H1 (cell line): ENCODE measurements around the gene SCN3B. TPM values are rescaled to one million over a fixed set of nuclear protein-coding genes. Genes with fewer than 3 reads are reported as not detected.

Experiments
- CTCF ChIA-PET: fragments of 300-600 bp; sonication (Branson Sonifier 250); formaldehyde crosslinking; loops from one replicate; lab custom pipeline; 2021; ENCODE audit not compliant: partially characterized antibody; lab: Charles Lee
- POLR2A ChIA-PET: fragments of 300-600 bp; sonication (Branson Sonifier 250); formaldehyde crosslinking; loops from one replicate; lab custom pipeline; 2021; ENCODE audit warnings: inconsistent platforms; ENCODE audit not compliant: partially characterized antibody; lab: Charles Lee
- DNase-seq, 2 experiments: peaks; one replicate each; pipeline versions ENCODE4 v3.0.0 to v3.0.0-alpha.2; 2010 to 2022; ENCODE audit warnings: low spot score in 2 of 2, low read depth in 1 of 2, mixed read lengths in 1 of 2
- FAIRE-seq: peaks from 2 replicates; lab custom pipeline; 2011; peaks lifted over from hg19 to GRCh38; lab: Jason Lieb, UNC
- H2AFZ ChIP-seq: 2 replicates; pipeline ENCODE4 v1.8.1; 2012; ENCODE audit warnings: low read length, inconsistent platforms
- H2AK5ac ChIP-seq: 2 replicates; pipeline ENCODE4 v1.6.1; 2013; ENCODE audit warnings: low read depth, low read length
- H2BK120ac ChIP-seq: replicated peaks from 2 replicates; pipeline ENCODE3; 2013; ENCODE audit warnings: low read depth, low read length, inconsistent platforms
- H2BK12ac ChIP-seq: 2 replicates; pipeline ENCODE4 v1.6.1; 2013; ENCODE audit warnings: low read depth, low read length
- H2BK15ac ChIP-seq: 2 replicates; pipeline ENCODE4 v1.6.1; 2013; ENCODE audit warnings: low read length
- H2BK20ac ChIP-seq: 2 replicates; pipeline ENCODE4 v1.6.1; 2013; ENCODE audit warnings: low read length
- H2BK5ac ChIP-seq: 2 replicates; pipeline ENCODE4 v1.6.1; 2013; ENCODE audit warnings: low read depth, low read length
- H3K14ac ChIP-seq: 2 replicates; pipeline ENCODE4 v1.6.1; 2013; ENCODE audit warnings: inconsistent platforms; ENCODE audit not compliant: insufficient read length
- H3K18ac ChIP-seq: 2 replicates; pipeline ENCODE4 v1.6.1; 2013; ENCODE audit warnings: low read length; ENCODE audit errors: extremely low read depth
- H3K23ac ChIP-seq: 2 replicates; pipeline ENCODE4 v1.6.1; 2013; ENCODE audit warnings: inconsistent platforms; ENCODE audit not compliant: insufficient read length
- H3K23me2 ChIP-seq: 2 replicates; pipeline ENCODE4 v1.6.1; 2013; ENCODE audit warnings: low read depth, low read length
- H3K27ac ChIP-seq: 2 replicates; pipeline ENCODE4 v1.6.1; 2011; ENCODE audit warnings: low read depth, low read length, inconsistent platforms
- H3K27me3 ChIP-seq, 4 experiments: replicated peaks in 1 of 4; 1 replicate in 1 of 4; 2 replicates in 3 of 4; pipeline versions ENCODE4 v1.6.1 to v1.8.1; 2011 to 2013; ENCODE audit warnings: low read length in 3 of 4, mild to moderate bottlenecking in 3 of 4, inconsistent platforms in 2 of 4, mixed read lengths in 2 of 4, moderate library complexity in 1 of 4; ENCODE audit not compliant: control insufficient read depth in 3 of 4, insufficient read depth in 3 of 4; ENCODE audit errors: extremely low read depth in 1 of 4
- H3K36me3 ChIP-seq, 4 experiments: 2 replicates each; pipeline versions ENCODE4 v1.6.1 to v1.8.1; 2011 to 2013; ENCODE audit warnings: mild to moderate bottlenecking in 4 of 4, low read length in 3 of 4, moderate library complexity in 2 of 4, control low read depth in 1 of 4, inconsistent platforms in 1 of 4; ENCODE audit not compliant: insufficient read depth in 4 of 4, control insufficient read depth in 2 of 4
- H3K4ac ChIP-seq: replicated peaks from 2 replicates; pipeline ENCODE3; 2013; ENCODE audit warnings: low read length, low read depth, mixed read lengths, inconsistent platforms; ENCODE audit not compliant: insufficient read length
- H3K4me1 ChIP-seq, 4 experiments: replicated peaks in 1 of 4; 1 replicate in 1 of 4; 2 replicates in 3 of 4; pipeline versions ENCODE4 v1.6.1 to v1.8.1; 2011 to 2013; ENCODE audit warnings: low read length in 3 of 4, inconsistent platforms in 2 of 4, mixed read lengths in 1 of 4; ENCODE audit not compliant: insufficient read depth in 4 of 4, control insufficient read depth in 3 of 4
- H3K4me2 ChIP-seq, 2 experiments: 2 replicates each; pipeline versions ENCODE4 v1.6.1 to v1.8.1; 2011 to 2013; ENCODE audit warnings: low read depth in 2 of 2, low read length in 2 of 2, control low read depth in 1 of 2, inconsistent platforms in 1 of 2, mild to moderate bottlenecking in 1 of 2; ENCODE audit not compliant: insufficient read depth in 1 of 2
- H3K4me3 ChIP-seq, 4 experiments: fragments of 200-600, 300-600 bp in 1 of 4; sonication (generic), shearing (Covaris generic), sonication (Bioruptor Twin) in 1 of 4; 2 replicates each; pipeline versions ENCODE4 v1.5.1 to v1.8.1; 2011 to 2016; ENCODE audit warnings: low read length in 4 of 4, low read depth in 3 of 4, control low read depth in 2 of 4, inconsistent platforms in 2 of 4, mild to moderate bottlenecking in 2 of 4, mixed read lengths in 1 of 4, moderate library complexity in 1 of 4; ENCODE audit not compliant: insufficient read depth in 2 of 4; ENCODE audit errors: extremely low read depth in 1 of 4
- H3K56ac ChIP-seq: replicated peaks from 2 replicates; pipeline ENCODE3; 2013; ENCODE audit warnings: low read depth, mild to moderate bottlenecking, mixed read lengths, low read length, inconsistent platforms; ENCODE audit not compliant: insufficient read length
- H3K79me1 ChIP-seq: 2 replicates; pipeline ENCODE4 v1.6.1; 2013; ENCODE audit warnings: low read depth, low read length, control low read depth
- H3K79me2 ChIP-seq, 2 experiments: 2 replicates each; pipeline versions ENCODE4 v1.6.1 to v1.8.1; 2012 to 2013; ENCODE audit warnings: low read length in 2 of 2, mild to moderate bottlenecking in 2 of 2, inconsistent platforms in 1 of 2; ENCODE audit not compliant: insufficient read depth in 2 of 2, control insufficient read depth in 1 of 2
- H3K9ac ChIP-seq, 4 experiments: replicated peaks in 1 of 4; 1 replicate in 1 of 4; 2 replicates in 3 of 4; pipeline versions ENCODE4 v1.6.1 to v1.8.1; 2011 to 2013; ENCODE audit warnings: low read depth in 3 of 4, low read length in 3 of 4, control low read depth in 2 of 4, mild to moderate bottlenecking in 2 of 4, moderate library complexity in 2 of 4, inconsistent platforms in 1 of 4; ENCODE audit errors: extremely low read depth in 1 of 4
- H3K9me3 ChIP-seq, 2 experiments: 2 replicates each; pipeline versions ENCODE4 v1.6.1 to v1.8.1; 2012 to 2013; ENCODE audit warnings: mild to moderate bottlenecking in 2 of 2, moderate library complexity in 2 of 2, control low read depth in 1 of 2, inconsistent platforms in 1 of 2, low read depth in 1 of 2, low read length in 1 of 2, mixed read lengths in 1 of 2; ENCODE audit not compliant: insufficient read depth in 2 of 2
- H4K20me1 ChIP-seq, 2 experiments: replicated peaks in 1 of 2; 2 replicates each; pipeline versions ENCODE3 to v1.8.1; 2011 to 2013; ENCODE audit warnings: inconsistent platforms in 2 of 2, low read length in 2 of 2, mild to moderate bottlenecking in 1 of 2; ENCODE audit not compliant: insufficient read depth in 2 of 2, control insufficient read depth in 1 of 2
- H4K5ac ChIP-seq: 2 replicates; pipeline ENCODE4 v1.6.1; 2013; ENCODE audit warnings: low read length, low read depth, mixed read lengths, inconsistent platforms; ENCODE audit not compliant: insufficient read length
- H4K8ac ChIP-seq: 2 replicates; pipeline ENCODE4 v1.8.0; 2013; ENCODE audit warnings: mild to moderate bottlenecking, moderate library complexity, low read length, inconsistent platforms; ENCODE audit not compliant: insufficient read depth; ENCODE audit errors: extremely low read depth
- H4K91ac ChIP-seq: replicated peaks from 2 replicates; pipeline ENCODE3; 2013; ENCODE audit warnings: low read length, mixed read lengths, inconsistent platforms; ENCODE audit not compliant: insufficient read length
- JUND ChIP-seq: IDR thresholded peaks from 2 replicates; pipeline ENCODE4 v1.6.1; 2011; ENCODE audit warnings: mild to moderate bottlenecking, improper control_type of control experiment, low read length
- WGBS, 2 experiments: shearing (Covaris generic) in 1 of 2; methylation state at CpG; one replicate each; pipeline versions ENCODE4 v1.1.6 to v1.1.7; 2013 to 2015; ENCODE audit warnings: low lambda C conversion rate in 2 of 2, mixed read lengths in 2 of 2, inconsistent platforms in 1 of 2, low coverage in 1 of 2, missing lambda C conversion rate in 1 of 2; ENCODE audit not compliant: insufficient replicate concordance in 2 of 2, insufficient coverage in 1 of 2, insufficient read length in 1 of 2; ENCODE audit errors: extremely low coverage in 1 of 2, missing lambda C conversion rate in 1 of 2; 5-methylcytosine and 5-hydroxymethylcytosine counted together
- polyA plus RNA-seq, 7 experiments: library from polyadenylated mRNA; depleted of rRNA in 3 of 7; stranded (reverse) in 5 of 7; unstranded in 2 of 7; fragments of >200 nt in 5 of 7; fragments of 200-250 nt in 2 of 7; gene quantifications; 1 replicate in 5 of 7; 2 replicates in 1 of 7; 4 replicates in 1 of 7; pipeline versions ENCODE4 v1.2.1 to v1.2.3, GENCODE V29; 2011 to 2013; ENCODE audit warnings: missing spikeins in 2 of 7, mixed read lengths in 2 of 7
- total RNA-seq: library from RNA; stranded (reverse); fragmentation: NEBNext Ultra II Directional; extraction: Animal tissue kit (Norgen Biotek cat#: 25700); gene quantifications from 2 replicates; pipeline ENCODE4 v1.2.1, GENCODE V29; 2021
- TF ChIP-seq, protein P1 (sequence below): IDR thresholded peaks from 2 replicates; pipeline ENCODE4 v1.6.1; 2011; ENCODE audit warnings: low read depth, mild to moderate bottlenecking, low read length; ENCODE audit not compliant: insufficient read depth

SCN3B gene
- total and polyA plus RNA-seq, 2 of the 8 experiments (the other 6 are each of a cell fraction or from before 2014, with no cell fraction given) = 0.67 to 1.1 TPM

DNA sequence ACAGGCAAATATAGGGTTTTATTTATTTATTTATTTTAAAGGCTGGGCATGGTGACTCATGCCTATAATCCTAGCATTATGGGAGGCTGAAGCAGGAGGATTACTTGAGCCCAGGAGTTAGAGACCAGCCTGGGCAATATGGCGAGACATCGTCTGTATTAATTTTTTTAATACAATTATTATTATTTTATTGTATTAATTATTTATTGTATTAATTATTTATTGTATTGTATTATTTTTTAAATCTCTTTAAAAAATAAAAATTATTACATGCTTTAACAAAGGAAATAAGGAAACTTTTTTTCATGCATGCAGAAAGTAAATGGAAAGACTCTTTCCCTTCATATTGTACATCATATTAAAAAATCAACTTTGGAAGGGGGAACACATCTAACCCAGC lies 3.5 kb downstream of the SCN3B start:
- Histone ChIP-seq H4K8ac (no peak overlapping the region), H3K79me2 (no peaks in the 10 kb centered on the region), H3K4me2 (no peak overlapping the region), H4K20me1 (no peaks in the 10 kb centered on the region), H2BK20ac (no peak overlapping the region), H3K56ac (no peak overlapping the region), H2BK5ac (no peak overlapping the region), H3K9me3 (no peaks in the 10 kb centered on the region), H3K18ac (no peak overlapping the region), H2AK5ac (no peak overlapping the region), H4K5ac (no peak overlapping the region), H4K91ac (no peak overlapping the region), H3K9ac (no peak overlapping the region), H3K14ac (no peak overlapping the region), H2BK15ac (no peak overlapping the region), H2BK12ac (no peak overlapping the region), H3K79me1 (no peaks in the 10 kb centered on the region), H3K4me3 (no peak overlapping the region), H3K27me3 (peaks cover 8 to 31% (median 19%) of the 10 kb centered on the region in 4 experiments), H3K4me1 (peaks cover 0 to 3% (median 1%) of the 10 kb centered on the region in 4 experiments; a peak in 3 of 7 replicates), H3K36me3 (no peaks in the 10 kb centered on the region), H3K27ac (no peak overlapping the region), H3K23me2 (peaks cover 7% of the 10 kb centered on the region; the same call in 1 of the 2 replicates), H2BK120ac (no peak overlapping the region), H3K4ac (no peak overlapping the region), H3K23ac (no peak overlapping the region), H2AFZ (no peak overlapping the region)
- ChIA-PET POLR2A (no interaction called here), CTCF (interaction anchor here (1.1 to 11.7 kb wide), 4 partner anchors 10 to 57 kb away, joined by 3 to 197 read pairs (median 23); no protein-coding TSS in a partner anchor)
- no peak for DNase-seq
- no peak for TF ChIP-seq JUND
- TF ChIP-seq, protein P1, sequence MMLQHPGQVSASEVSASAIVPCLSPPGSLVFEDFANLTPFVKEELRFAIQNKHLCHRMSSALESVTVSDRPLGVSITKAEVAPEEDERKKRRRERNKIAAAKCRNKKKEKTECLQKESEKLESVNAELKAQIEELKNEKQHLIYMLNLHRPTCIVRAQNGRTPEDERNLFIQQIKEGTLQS = no peak
- 94% methylated on average over 2 of the region's 2 CpGs; no CpG with 5 or more reads in 1 of the 2 experiments for WGBS, 2 experiments
- FAIRE-seq = no peak
